ENCODE data around the gene KDM1B. TPM values are rescaled to one million over a fixed set of nuclear protein-coding genes. Genes with fewer than 3 reads are reported as not detected.

The KDM1B gene
- 10 to 100 TPM; 23.5 to 27.9 (median 24.5) TPM for total RNA-seq

GRCh38 chr6:18155150-18155863, at the start of gene KDM1B:
KDM1B (plus strand) TSS chr6:18155422; CDS start chr6:18159896, 4,474 bp downstream.
- 0 to 1% methylated on average over 15 to 57 of the region's 87 CpGs for WGBS, 2 donors
- intact Hi-C loops (cut with DNase I; ENCODE audit: low total_unique reads), result no loop called here
- DNase-seq (ENCODE audit: low spot score in 2 of 2), result peak; percentile 98 to 100
- TF ChIP-seq CTCF (IDR thresholded peaks at IDR 0.05) (no peak), POLR2A (IDR thresholded peaks at IDR 0.05) (peak in 1 of 2 donors; percentile 15)
- H3K4me3 ChIP-seq (ENCODE audit: low read depth, poor library complexity, severe bottlenecking), result peak within 1 kb of the TSS; percentile 97

GRCh38 chr6:18107061-18107460, 48.2 kb upstream of the KDM1B start:
- no peak for DNase-seq (ENCODE audit: low spot score in 2 of 2)
- TF ChIP-seq POLR2A (IDR thresholded peaks at IDR 0.05) (no peak), CTCF (IDR thresholded peaks at IDR 0.05) (no peak)
- no peak overlapping the region for H3K4me3 ChIP-seq (ENCODE audit: low read depth, poor library complexity, severe bottlenecking)
- intact Hi-C loops (cut with DNase I; ENCODE audit: low total_unique reads), result no loop called here
- WGBS, 2 donors, result 91 to 98% methylated on average over 1 of the region's 1 CpG

- intact Hi-C loops (cut with DNase I; ENCODE audit: low total_unique reads), result no loop called here
- no peak for DNase-seq (ENCODE audit: low spot score in 2 of 2)
These were observed 45.1 kb upstream of the KDM1B start for GRCh38 chr6:18110162-18110561.

GRCh38 chr6:18115356-18115755, 39.9 kb upstream of the KDM1B start:
- whole genome bisulfite sequencing, 2 donors, result 78 to 85% methylated on average over 2 of the region's 2 CpGs
- DNase-seq (ENCODE audit: low spot score in 2 of 2), result no peak
- intact Hi-C loops (cut with DNase I; ENCODE audit: low total_unique reads), result no loop called here

More at GRCh38 chr6:18110162-18110561, 45.1 kb upstream of the KDM1B start:
- H3K4me3 ChIP-seq (ENCODE audit: low read depth, poor library complexity, severe bottlenecking), result no peak overlapping the region
- TF ChIP-seq CTCF (IDR thresholded peaks at IDR 0.05) (no peak), POLR2A (IDR thresholded peaks at IDR 0.05) (no peak)

GRCh38 chr6:18117136-18117535, 38.1 kb upstream of the KDM1B start:
- H3K4me3 ChIP-seq (ENCODE audit: low read depth, poor library complexity, severe bottlenecking), result no peak overlapping the region
- 48 to 60% methylated on average over 5 of the region's 5 CpGs for WGBS, 2 donors
- TF ChIP-seq CTCF (IDR thresholded peaks at IDR 0.05) (no peak), POLR2A (IDR thresholded peaks at IDR 0.05) (no peak)
- DNase-seq (ENCODE audit: low spot score in 2 of 2), result no peak
- intact Hi-C loops (cut with DNase I; ENCODE audit: low total_unique reads), result no loop called here

More at GRCh38 chr6:18115356-18115755, 39.9 kb upstream of the KDM1B start:
- H3K4me3 ChIP-seq (ENCODE audit: low read depth, poor library complexity, severe bottlenecking), result no peak overlapping the region
- TF ChIP-seq CTCF (IDR thresholded peaks at IDR 0.05) (no peak), POLR2A (IDR thresholded peaks at IDR 0.05) (no peak)

- no peak overlapping the region for H3K4me3 ChIP-seq (ENCODE audit: low read depth, poor library complexity, severe bottlenecking)
- DNase-seq (ENCODE audit: low spot score in 2 of 2), result no peak
- intact Hi-C loops (cut with DNase I; ENCODE audit: low total_unique reads), result no loop called here
- TF ChIP-seq POLR2A (IDR thresholded peaks at IDR 0.05) (no peak), CTCF (IDR thresholded peaks at IDR 0.05) (no peak)
- WGBS, 2 donors, result 57 to 62% methylated on average over 3 of the region's 3 CpGs
These were observed 36.9 kb upstream of the KDM1B start for GRCh38 chr6:18118330-18118729.

Measured in lower leg skin (tissue), 4 donors.